Measurements from ENCODE around the gene FAM107A. TPM values are rescaled to one million over a fixed set of nuclear protein-coding genes. Genes with fewer than 3 reads are reported as not detected.

FAM107A gene
- total and polyA plus RNA-seq, 2 experiments from 2014 or later: 1.0 to 1.1 TPM

- TF ChIP-seq CREB1 (CRISPR knock-in tag; IDR thresholded peaks at IDR 0.05; ENCODE audit: low read depth): no peak
- TF ChIP-seq ZNF331 (CRISPR knock-in tag; IDR thresholded peaks at IDR 0.05; ENCODE audit: low read depth): no peak
- TF ChIP-seq STAT1 (IDR thresholded peaks at IDR 0.05; ENCODE audit: unreplicated experiment): no peak
- TF ChIP-seq EZH2 (IDR thresholded peaks at IDR 0.05; ENCODE audit: low read depth, unreplicated experiment): no peak
- no peak for TF ChIP-seq ZNF114 (CRISPR knock-in tag; IDR thresholded peaks at IDR 0.05)
- TF ChIP-seq, protein P1, sequence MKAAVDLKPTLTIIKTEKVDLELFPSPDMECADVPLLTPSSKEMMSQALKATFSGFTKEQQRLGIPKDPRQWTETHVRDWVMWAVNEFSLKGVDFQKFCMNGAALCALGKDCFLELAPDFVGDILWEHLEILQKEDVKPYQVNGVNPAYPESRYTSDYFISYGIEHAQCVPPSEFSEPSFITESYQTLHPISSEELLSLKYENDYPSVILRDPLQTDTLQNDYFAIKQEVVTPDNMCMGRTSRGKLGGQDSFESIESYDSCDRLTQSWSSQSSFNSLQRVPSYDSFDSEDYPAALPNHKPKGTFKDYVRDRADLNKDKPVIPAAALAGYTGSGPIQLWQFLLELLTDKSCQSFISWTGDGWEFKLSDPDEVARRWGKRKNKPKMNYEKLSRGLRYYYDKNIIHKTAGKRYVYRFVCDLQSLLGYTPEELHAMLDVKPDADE (IDR thresholded peaks at IDR 0.05): no peak
- TF ChIP-seq NANOG (IDR thresholded peaks at IDR 0.05; ENCODE audit: borderline replicate concordance): no peak
- no peak for TF ChIP-seq JUNB (IDR thresholded peaks at IDR 0.05; ENCODE audit: unreplicated experiment)
- TF ChIP-seq EZH2phosphoT487 (IDR thresholded peaks at IDR 0.05; ENCODE audit: unreplicated experiment): no peak
- TF ChIP-seq ZNF462 (CRISPR knock-in tag; IDR thresholded peaks at IDR 0.05): no peak
- no peak for TF ChIP-seq CTCF (conservative IDR thresholded peaks at IDR 0.05; ENCODE audit: low read depth in 2 of 2)
- TF ChIP-seq REST (IDR thresholded peaks at IDR 0.05; ENCODE audit: unreplicated experiment): no peak
- TF ChIP-seq POLR2AphosphoS5 (IDR thresholded peaks at IDR 0.05; ENCODE audit: low read depth): no peak
Measured at GRCh38 chr3:58564054-58564453, 13.1 kb downstream of the FAM107A start.

More at GRCh38 chr3:58564054-58564453, 13.1 kb downstream of the FAM107A start:
- peaks cover 18% of the 10 kb centered on the region for H3K27me3 Mint-ChIP-seq (ENCODE audit: insufficient read depth, low read depth, poor library complexity)
- peaks cover 31% of the 10 kb centered on the region for H3K4me1 ChIP-seq (ENCODE audit: insufficient read depth)
- H3K27ac ChIP-seq (ENCODE audit: low read depth): no peak overlapping the region
- H3K4me3 ChIP-seq: no peak overlapping the region
- H2AFZ ChIP-seq: no peak overlapping the region
- H3K4me1 Mint-ChIP-seq: peaks cover 43% of the 10 kb centered on the region
- 0 out of 2 replicates have a peak, but pooled peaks cover 5% of the 10 kb centered on the region for H3F3A ChIP-seq (replicated peaks; ENCODE audit: low read depth)
- H3K9me2 ChIP-seq (ENCODE audit: insufficient read depth): no peaks in the 10 kb centered on the region
- DNase-seq (ENCODE audit: low spot score) (no peak), ATAC-seq (no peak)
- H3K36me3 Mint-ChIP-seq (ENCODE audit: low read depth): peaks cover 3% of the 10 kb centered on the region; the same call in 2 of the 3 replicates
- no peaks in the 10 kb centered on the region for H3K79me2 ChIP-seq (replicated peaks; ENCODE audit: insufficient read depth)
- peaks cover 5% of the 10 kb centered on the region for H3K9me3 Mint-ChIP-seq
- no peak overlapping the region for H3K4me2 ChIP-seq
- no peak overlapping the region for H3K27ac Mint-ChIP-seq
- H3K36me3 ChIP-seq (ENCODE audit: insufficient read depth): no peaks in the 10 kb centered on the region
- H4K20me1 ChIP-seq (replicated peaks; ENCODE audit: insufficient read depth): no peaks in the 10 kb centered on the region
- H3K27me3 ChIP-seq (ENCODE audit: insufficient read depth): no peaks in the 10 kb centered on the region
- no peak overlapping the region for H3K4me3 Mint-ChIP-seq
